ENCODE data around the gene PFDN1. TPM values are rescaled to one million over a fixed set of nuclear protein-coding genes. Genes with fewer than 3 reads are reported as not detected.
"Not testable (repeated sequence)": the region's sequence is repeated elsewhere in the genome, so short reads cannot be mapped to it uniquely, and the experiment has no call there.

The PFDN1 gene
- total RNA-seq, 1 experiment from 2014 or later, result 162 TPM

- peak; percentile 94 for DNase-seq (ENCODE audit: low read depth)
Observed at GRCh38 chr5:140214831-140215230, 88.1 kb downstream of the PFDN1 start.

DNA sequence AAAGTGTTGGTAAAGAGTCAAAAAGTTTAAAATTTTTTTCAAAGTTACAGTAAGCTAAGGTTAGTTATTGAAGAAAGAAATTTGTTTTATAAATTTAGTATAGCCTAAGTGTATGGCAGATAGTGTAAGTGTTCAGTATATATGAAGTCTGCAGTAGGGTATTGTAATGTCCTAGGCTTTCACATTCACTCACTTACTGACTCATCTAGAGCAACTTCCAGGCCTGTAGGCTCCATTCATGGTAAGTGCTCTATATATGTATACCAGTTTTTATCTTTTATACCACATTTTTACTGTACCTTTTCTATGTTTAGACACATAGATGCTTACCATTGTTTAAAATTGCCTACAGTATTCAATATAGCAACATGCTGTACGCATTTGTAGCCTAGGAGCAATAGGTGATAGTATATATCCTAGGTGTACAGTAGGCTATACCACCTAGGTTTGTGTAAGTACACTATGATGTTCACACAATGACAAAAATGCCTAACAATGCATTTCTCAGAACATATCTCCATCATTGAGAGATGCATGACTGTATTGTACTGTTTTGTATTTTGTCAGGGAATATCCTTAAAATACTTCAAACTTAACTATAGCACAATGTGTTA, 89.4 kb downstream of the PFDN1 start:
- no peak for DNase-seq (ENCODE audit: low read depth)

DNA sequence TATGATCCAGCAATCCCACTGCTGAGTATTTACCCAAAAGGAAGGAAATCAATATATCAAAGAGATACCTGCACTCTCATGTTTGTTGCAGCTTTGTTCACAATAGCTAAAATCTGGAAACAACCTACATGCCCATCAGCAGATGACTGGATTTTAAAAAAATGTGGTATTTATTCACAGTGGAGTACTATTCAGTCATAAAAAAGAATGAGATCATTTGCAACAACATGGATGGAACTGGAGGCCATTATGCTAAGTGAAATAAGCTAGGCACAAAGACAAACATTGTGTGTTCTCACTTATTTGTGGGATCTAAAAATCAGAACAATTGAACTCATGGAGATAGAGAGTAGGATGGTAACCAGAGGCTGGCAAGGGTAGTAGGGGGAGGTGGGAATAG, 94.8 kb downstream of the PFDN1 start:
- no peak for DNase-seq (ENCODE audit: low read depth)

GRCh38 chr5:140207250-140207964, 95.5 kb downstream of the PFDN1 start:
- no peak for DNase-seq (ENCODE audit: low read depth)

DNA sequence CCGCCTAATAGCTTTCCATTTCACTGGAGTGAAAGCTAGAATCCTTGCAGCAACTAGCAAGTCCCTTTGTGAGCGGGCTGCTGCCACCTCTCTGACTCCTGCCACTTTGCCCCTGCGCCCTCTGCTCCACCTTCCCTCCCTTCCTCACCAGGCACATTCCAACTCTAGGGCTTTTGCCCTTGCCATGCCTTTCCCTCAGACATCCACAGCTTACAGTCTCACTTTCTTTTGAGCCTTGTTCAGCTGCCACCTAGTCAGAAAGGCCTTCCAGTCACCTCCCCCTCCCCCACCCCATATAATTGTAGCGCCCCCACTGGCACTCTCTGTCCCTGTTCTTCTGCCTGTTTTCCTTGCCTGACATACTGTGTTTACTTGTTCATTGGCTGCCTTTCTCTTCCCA, 96.9 kb downstream of the PFDN1 start:
- no peak for DNase-seq (ENCODE audit: low read depth)

GRCh38 chr5:140205216-140205615, 97.7 kb downstream of the PFDN1 start:
- no peak for DNase-seq (ENCODE audit: low read depth)

DNA sequence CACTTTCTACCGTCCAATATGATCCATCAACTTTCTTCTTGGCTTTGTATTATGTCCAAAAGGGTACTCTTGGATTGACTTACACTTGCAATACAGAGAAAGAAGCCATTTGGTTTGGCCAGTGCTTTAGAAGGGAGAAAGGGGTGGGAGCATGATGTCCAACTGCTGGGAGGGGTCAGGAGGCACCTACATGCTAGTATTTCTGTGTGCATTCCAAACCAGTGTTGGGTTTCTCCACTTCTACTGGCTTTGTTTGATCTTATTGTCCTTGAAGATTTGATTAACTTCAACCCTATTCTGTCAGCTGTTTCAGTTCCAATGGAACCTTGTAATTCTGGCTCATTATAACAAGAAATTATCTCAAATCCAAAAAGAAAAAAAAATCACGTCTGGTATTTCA, 100.3 kb downstream of the PFDN1 start:
- DNase-seq (ENCODE audit: low read depth), result no peak

DNA sequence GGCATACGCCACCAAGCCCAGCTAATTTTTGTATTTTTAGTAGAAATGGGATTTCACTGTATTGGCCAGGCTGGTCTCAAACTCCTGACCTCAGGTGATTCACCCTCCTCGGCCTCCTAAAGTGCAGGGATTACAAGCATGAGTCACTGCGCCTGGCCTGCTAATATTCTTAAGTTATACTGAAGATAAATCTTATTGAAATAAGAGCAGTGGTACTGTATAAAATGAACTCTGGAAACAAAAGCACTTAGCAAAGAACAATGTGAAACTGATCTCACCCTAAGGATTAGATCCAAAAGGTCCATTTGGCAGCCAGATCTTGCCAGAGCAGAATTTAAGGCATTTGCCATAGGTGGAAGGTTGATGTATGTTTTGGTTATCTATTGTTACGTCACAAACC, 100.8 kb downstream of the PFDN1 start:
- DNase-seq (ENCODE audit: low read depth), result peak; percentile 51

- DNase-seq (ENCODE audit: low read depth), result not testable (repeated sequence)
Observed at GRCh38 chr5:140198915-140199314, 104.0 kb downstream of the PFDN1 start.

DNA sequence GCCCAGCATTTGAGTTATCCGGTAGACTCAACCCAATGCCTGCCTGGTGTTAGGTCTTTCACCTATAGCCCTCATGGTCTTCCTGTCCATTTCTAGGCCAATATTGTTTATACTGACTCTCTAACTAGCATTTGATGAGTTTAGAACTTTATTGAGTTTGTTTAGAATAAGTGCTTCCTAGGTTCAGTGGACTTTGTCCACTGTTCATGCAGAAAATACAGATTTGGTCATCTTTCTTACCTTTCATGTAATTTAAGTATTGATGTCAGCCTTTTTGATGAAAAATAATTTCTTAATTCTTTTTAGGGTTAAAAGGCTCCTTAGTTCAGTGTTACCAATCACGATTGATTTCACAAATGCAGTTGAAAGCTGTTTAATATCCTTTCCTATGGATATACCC, 105.9 kb downstream of the PFDN1 start:
- DNase-seq (ENCODE audit: low read depth), result no peak

DNA sequence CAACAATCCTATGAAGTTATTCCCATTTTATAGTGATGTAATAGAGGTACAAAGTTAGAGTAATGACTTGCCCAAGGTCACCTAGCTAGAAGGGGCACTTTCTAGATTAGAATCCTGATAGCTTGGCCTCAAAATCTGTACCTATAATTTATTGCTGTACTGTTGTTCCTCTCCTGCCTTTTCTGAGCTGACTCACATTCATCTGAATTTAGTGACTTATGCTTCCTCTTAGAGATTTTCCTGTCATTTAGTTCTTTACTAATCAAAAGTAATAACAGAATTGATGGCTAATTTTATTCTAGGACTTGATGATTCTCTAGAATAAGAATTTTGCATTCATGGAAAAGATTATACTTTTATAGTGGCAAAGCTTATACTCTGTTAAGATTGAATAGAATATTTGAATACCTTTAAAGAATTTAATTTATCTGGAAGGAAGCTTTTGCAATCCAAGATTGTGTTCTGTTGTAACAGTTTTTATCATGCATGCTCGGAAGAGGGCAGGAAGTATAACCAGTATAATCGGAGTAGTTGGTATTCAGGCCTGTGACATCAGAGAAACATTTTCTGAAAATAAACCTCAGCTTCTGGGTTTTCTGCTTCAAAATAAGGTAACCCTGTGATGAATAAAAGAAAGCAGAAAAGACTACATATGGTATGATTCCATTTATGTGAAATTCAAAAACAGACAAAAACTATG, 106.6 kb downstream of the PFDN1 start:
- no peak for DNase-seq (ENCODE audit: low read depth)

Other genes with a start within 250 kb of the PFDN1 start
- 6.5 and 7.8 TPM in 2 replicates for gene PURA, start 189.0 kb downstream of the PFDN1 start, total RNA-seq (2014; rRNA removed; shearing (Covaris generic))
- 1.6 and 1.8 TPM in 2 replicates for gene IGIP, start 177.2 kb downstream of the PFDN1 start, total RNA-seq (2014; rRNA removed; shearing (Covaris generic))
- gene CYSTM1, start 127.9 kb downstream of the PFDN1 start, total RNA-seq (2014; rRNA removed; shearing (Covaris generic)), result 23.8 and 28.2 TPM in 2 replicates
- 68.9 and 81.9 TPM in 2 replicates for gene HBEGF, start 43.5 kb upstream of the PFDN1 start, total RNA-seq (2014; rRNA removed; shearing (Covaris generic))
- not detected in 2 replicates for gene SLC4A9, start 57.1 kb upstream of the PFDN1 start, total RNA-seq (2014; rRNA removed; shearing (Covaris generic))
- 45.8 and 67.5 TPM in 2 replicates for gene ANKHD1, start 98.7 kb upstream of the PFDN1 start, total RNA-seq (2014; rRNA removed; shearing (Covaris generic))
- not detected in 2 replicates for gene EIF4EBP3, start 244.6 kb upstream of the PFDN1 start, total RNA-seq (2014; rRNA removed; shearing (Covaris generic))